Endothelial cell of umbilical vein (primary cell): Measurements from ENCODE around the gene ANAPC2.

ENCODE experiments used
- EZH2 ChIP-seq: IDR thresholded peaks from 2 replicates; pipeline ENCODE4 v1.6.1; 2012; ENCODE audit warnings: borderline replicate concordance, low read depth, mild to moderate bottlenecking, moderate library complexity, low read length, inconsistent platforms; ENCODE audit not compliant: severe bottlenecking
- FOS ChIP-seq: IDR thresholded peaks from 2 replicates; pipeline ENCODE4 v1.6.1; 2011; ENCODE audit warnings: mild to moderate bottlenecking, low read length, moderate library complexity, borderline replicate concordance; ENCODE audit not compliant: insufficient read depth
- JUN ChIP-seq: IDR thresholded peaks from 2 replicates; pipeline ENCODE4 v1.6.1; 2011; ENCODE audit warnings: borderline replicate concordance, low read depth; ENCODE audit not compliant: insufficient read length, insufficient read depth
- MAX ChIP-seq: IDR thresholded peaks from 2 replicates; pipeline ENCODE4 v1.6.1; 2011; ENCODE audit not compliant: insufficient read depth, insufficient read length
- MYC ChIP-seq: IDR thresholded peaks from one replicate; pipeline ENCODE4 v1.6.1; 2011; ENCODE audit warnings: mild to moderate bottlenecking, low read depth, low read length
- POLR2A ChIP-seq: IDR thresholded peaks from 2 replicates; pipeline ENCODE4 v1.6.1; 2012; ENCODE audit warnings: low read depth, mild to moderate bottlenecking, control low read depth, low read length
- TF ChIP-seq, protein P1 (sequence below), 2 donors: IDR thresholded peaks; 1 replicate in 1 of 2; 2 replicates in 1 of 2; pipeline ENCODE4 v1.5.1; 2011; ENCODE audit warnings: low read length in 2 of 2, mild to moderate bottlenecking in 2 of 2, moderate library complexity in 2 of 2, control low read depth in 1 of 2, inconsistent platforms in 1 of 2, low read depth in 1 of 2; ENCODE audit not compliant: insufficient read depth in 1 of 2; ENCODE audit errors: extremely low read depth in 1 of 2

DNA sequence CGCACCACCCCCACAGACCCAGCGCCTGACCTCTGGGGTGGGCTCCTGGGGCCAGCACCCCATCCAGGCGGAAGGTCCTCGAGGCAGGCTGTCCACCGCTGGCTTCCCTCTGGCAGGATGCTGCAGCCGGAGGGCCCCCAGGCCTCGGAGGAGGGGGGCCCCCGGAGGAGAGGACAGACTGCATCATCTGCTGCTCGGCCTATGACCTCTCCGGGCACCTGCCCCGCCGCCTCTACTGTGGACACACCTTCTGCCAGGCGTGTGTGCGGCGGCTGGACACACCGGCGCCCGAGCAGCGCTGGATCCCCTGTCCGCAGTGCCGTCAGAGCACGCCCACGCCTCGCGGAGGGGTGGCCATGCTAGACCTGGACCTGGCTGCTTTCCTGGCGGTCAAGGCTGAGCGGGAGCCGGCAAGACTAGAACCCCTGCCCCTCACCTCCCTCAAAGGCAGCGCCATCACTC lies 40.2 kb upstream of the ANAPC2 start:
- no peak for TF ChIP-seq MYC
- TF ChIP-seq, protein P1, sequence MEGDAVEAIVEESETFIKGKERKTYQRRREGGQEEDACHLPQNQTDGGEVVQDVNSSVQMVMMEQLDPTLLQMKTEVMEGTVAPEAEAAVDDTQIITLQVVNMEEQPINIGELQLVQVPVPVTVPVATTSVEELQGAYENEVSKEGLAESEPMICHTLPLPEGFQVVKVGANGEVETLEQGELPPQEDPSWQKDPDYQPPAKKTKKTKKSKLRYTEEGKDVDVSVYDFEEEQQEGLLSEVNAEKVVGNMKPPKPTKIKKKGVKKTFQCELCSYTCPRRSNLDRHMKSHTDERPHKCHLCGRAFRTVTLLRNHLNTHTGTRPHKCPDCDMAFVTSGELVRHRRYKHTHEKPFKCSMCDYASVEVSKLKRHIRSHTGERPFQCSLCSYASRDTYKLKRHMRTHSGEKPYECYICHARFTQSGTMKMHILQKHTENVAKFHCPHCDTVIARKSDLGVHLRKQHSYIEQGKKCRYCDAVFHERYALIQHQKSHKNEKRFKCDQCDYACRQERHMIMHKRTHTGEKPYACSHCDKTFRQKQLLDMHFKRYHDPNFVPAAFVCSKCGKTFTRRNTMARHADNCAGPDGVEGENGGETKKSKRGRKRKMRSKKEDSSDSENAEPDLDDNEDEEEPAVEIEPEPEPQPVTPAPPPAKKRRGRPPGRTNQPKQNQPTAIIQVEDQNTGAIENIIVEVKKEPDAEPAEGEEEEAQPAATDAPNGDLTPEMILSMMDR (IDR thresholded peaks at IDR 0.05; ENCODE audit: extremely low read depth in 1 of 2, insufficient read depth in 1 of 2, low read depth in 1 of 2, low read length in 2 of 2) = no peak
- TF ChIP-seq POLR2A = no peak
- no peak for TF ChIP-seq EZH2
- TF ChIP-seq MAX = no peak
- TF ChIP-seq FOS = no peak
- TF ChIP-seq JUN = no peak
